GM12873 (cell line): Measurements from ENCODE around the gene ASXL2.

ENCODE experiments used
- CTCF ChIP-seq: IDR thresholded peaks from 2 replicates; pipeline ENCODE4 v1.5.1; 2012; ENCODE audit warnings: low read depth, mild to moderate bottlenecking, moderate library complexity, low read length, control low read depth; ENCODE audit not compliant: insufficient read depth; ENCODE audit errors: missing control alignments

The ASXL2 gene

GRCh38 chr2:25772078-25772477 is 106.2 kb downstream of the ASXL2 start:
- TF ChIP-seq CTCF = no peak

- no peak for TF ChIP-seq CTCF
Measured at GRCh38 chr2:25763575-25763974, 114.7 kb downstream of the ASXL2 start.

- TF ChIP-seq CTCF = no peak
Measured at GRCh38 chr2:25760297-25760696, 118.0 kb downstream of the ASXL2 start.

- no peak for TF ChIP-seq CTCF
Measured at GRCh38 chr2:25758348-25758747, 119.9 kb downstream of the ASXL2 start.

GRCh38 chr2:25757906-25758305 is 120.4 kb downstream of the ASXL2 start:
- TF ChIP-seq CTCF = no peak

- no peak for TF ChIP-seq CTCF
Measured at GRCh38 chr2:25756536-25756935, 121.8 kb downstream of the ASXL2 start.

GRCh38 chr2:25749676-25750075 is 128.6 kb downstream of the ASXL2 start:
- no peak for TF ChIP-seq CTCF
